Activated CD4-positive, CD25-positive, alpha-beta regulatory T cell (primary cell): ENCODE data around the gene DEAF1.

ENCODE experiments used
- DNase-seq, 4 experiments: peaks; one replicate each; lab custom pipeline; 2025; lab: John Stamatoyannopoulos, UW

Gene DEAF1

DNA sequence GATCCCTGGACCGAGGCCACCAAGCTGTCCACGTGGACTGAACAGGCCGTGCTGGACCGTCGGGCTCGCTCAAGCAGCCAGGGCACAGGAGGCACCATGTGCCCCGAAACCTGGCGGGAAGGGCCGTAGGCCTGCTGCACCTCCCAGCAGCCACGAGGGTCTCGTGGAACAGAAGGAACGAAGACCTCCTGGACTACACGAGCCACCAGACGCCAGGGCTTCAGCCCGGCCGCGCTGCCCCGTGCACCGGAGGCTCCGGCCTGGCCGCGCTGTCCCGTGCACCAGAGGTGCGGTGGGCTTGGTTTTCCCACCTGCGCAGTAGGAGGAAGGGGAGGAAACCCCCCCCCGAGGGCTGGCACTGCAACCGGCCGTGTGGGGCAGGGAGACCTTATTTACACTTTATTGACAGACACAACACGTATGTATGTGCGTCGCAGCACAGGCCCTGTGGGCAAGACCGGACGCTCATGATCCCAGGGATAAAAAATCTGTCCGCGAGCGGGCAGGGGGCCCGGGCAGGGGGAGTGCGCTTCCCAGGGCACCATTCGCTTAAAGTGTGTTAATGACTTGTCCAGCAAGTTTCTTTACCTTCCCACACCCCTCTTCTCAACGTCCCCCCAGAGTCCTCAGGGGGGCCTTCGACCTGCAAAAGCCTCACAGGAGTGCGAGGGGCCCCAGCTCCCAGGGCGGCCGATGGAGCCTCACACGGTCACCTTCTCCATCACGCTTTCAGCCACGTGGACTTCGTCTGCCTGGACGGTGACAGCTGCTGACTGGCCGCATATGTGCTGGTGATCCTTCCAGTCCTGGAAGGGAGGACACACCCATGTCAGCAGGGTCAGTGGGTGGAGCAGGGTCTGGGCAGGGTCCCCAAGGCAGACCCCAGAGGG, 50.9 kb downstream of the DEAF1 start:
- no peak for DNase-seq

- DNase-seq = no peak
Observed at GRCh38 chr11:643366-643765, 51.7 kb downstream of the DEAF1 start.

GRCh38 chr11:641806-642370, 53.1 kb downstream of the DEAF1 start:
- DNase-seq = no peak

GRCh38 chr11:640021-640706, 54.9 kb downstream of the DEAF1 start:
- no peak for DNase-seq

- DNase-seq = no peak
Observed at GRCh38 chr11:639332-639955, 55.6 kb downstream of the DEAF1 start.

DNA sequence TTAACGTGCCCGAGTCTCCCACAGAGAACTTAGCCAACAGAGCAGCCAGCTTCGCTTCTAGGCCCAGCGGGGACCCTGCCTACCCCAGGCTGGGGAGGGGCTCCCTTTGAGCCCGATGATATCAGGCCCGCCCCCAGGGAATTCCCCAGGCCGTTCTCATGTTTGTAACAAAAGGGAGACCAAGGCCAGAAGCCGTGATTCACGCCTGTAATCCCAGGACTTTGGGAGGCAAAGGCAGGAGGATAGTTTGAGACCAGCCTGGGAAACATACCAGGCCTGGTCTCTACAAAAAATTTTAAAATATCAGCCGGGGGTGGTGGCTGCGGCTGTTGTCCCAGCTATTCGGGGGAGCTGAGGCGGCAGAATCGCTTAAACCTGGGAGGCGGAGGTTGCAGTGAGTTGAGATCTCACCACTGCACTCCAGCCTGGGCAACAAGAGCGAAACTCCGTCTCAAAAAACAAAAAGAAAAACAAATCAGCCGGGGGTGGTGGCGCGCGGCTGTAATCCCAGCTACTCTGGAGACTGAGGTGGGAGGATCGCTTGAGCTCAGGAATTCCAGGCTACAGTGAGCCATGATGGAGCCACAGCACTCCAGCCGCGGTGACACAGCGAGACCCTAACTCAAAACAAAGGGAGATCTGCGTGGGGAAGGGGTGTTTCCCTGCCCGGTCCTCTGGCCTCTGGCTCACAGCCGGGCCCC, 56.2 kb downstream of the DEAF1 start:
- no peak for DNase-seq

DNA sequence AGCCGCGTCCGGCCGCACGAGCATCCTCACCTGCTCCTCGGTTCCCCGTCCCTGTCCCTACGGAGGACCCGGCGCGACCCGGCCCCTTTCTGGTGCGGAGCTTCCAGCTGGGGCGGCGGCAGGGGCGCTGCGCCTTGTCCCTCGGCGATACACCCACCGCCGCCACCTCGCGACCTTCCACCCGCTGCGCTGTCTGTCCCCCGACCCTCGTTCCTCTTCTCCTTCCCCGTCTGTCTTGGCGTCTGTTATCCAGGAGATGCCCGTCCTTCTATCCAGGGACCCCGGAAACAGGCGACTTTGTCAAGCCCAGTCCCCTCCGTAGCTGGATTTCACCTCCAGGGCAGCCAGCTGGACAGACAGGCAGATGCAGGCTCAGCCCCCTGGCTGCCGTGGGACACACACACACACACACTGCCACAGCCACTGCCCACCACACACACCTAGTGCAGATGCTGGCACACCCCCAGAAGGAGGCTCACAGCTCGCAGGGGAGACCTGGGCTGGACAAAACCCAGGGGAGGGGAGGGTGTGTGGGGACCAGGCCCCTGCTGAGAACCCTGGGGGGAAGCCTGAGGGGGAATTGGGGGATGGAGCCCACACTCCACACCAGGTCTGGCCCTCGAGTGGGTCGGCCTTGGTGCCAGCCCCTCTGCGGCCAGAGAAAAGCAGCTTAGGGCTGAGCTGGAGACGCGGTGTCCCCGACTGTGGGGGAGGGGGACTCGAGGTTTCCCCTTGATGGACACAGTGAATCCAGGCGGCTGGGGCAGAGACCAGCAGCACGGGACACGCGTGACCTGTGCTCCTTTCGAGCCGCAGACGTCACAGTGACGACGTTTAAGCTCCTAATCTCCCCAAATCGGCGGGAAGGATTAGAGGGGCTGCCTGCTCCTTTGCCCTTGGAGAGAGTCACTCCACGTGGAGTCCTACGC, 57.2 kb downstream of the DEAF1 start:
- DNase-seq = no peak

GRCh38 chr11:637333-637592, 57.8 kb downstream of the DEAF1 start:
- no peak for DNase-seq

GRCh38 chr11:636511-637332, 58.3 kb downstream of the DEAF1 start, which contains the start of gene DRD4:
DRD4 (plus strand) TSS chr11:637269; CDS start chr11:637305, 36 bp downstream.
- no peak for DNase-seq

- no peak for DNase-seq
Observed at GRCh38 chr11:635945-636510, 59.0 kb downstream of the DEAF1 start.

GRCh38 chr11:630871-631270, 64.2 kb downstream of the DEAF1 start:
- DNase-seq = no peak

- no peak for DNase-seq
Observed at GRCh38 chr11:629237-629583, 65.8 kb downstream of the DEAF1 start.

DNA sequence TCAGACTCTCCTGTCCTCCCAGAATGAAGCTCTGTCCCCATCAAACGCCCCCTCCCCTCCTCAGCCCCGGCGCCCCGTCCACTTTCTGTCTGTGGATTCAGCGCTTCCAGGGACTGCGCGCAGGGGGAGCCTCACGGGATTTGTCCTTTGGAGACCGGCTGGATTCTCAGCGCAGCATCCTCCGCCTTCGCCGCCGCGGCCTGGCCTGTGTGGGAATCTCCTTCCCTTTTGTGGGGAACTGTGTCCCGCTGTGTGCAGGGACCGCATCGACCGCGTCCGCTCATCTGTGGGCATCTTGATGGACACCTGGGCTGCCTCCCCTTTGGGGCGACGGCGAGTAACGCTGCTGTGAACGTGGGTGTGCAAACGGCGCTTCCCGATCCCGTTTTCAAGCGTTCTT, 67.0 kb downstream of the DEAF1 start:
- DNase-seq = no peak

- no peak for DNase-seq
Observed at GRCh38 chr11:627308-627576, 67.8 kb downstream of the DEAF1 start.

GRCh38 chr11:626475-627307, 68.3 kb downstream of the DEAF1 start, which contains the start of gene SCT:
SCT (minus strand) TSS chr11:627181; CDS start chr11:627143, 38 bp downstream.
- DNase-seq = no peak

DNA sequence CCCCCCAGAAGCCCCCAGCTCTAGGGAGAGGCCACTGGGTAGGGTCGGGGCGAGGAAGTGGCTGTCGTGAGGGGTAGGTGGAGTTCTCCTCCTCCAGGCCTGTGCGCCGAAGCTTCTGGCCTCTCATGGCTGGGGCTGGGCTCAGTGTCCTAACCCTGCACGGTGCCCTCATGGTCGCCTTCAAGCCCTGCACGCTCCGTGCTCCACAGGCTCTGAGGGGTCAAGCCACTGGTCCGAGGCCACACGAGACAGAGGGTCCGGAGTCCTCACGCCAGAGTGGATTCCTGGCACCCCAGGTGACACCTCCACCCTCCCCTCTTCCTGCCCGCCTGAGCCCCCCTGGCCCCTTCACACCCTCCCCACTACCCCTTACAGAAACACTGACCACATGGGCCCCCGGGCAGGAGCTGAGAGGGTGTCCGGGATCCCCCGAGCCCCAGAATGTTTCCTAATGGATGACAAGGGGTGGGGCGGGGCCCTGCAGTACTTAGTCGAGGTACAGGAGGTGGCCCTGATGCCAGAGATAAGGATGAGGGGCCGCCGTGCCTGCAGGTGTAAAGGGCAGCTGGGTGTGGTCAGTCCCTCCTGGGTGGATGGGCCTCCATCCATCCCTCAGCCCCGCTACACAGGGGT, 69.3 kb downstream of the DEAF1 start:
- DNase-seq = no peak

- DNase-seq = no peak
Observed at GRCh38 chr11:624705-625635, 70.1 kb downstream of the DEAF1 start, which contains the start of gene CDHR5. CDHR5 (minus strand) TSS chr11:624955; CDS start chr11:624902, 53 bp downstream.
